KG1 (cell line): ENCODE measurements around the gene TMEM14B.
"Not testable (repeated sequence)": the region's sequence is repeated elsewhere in the genome, so short reads cannot be mapped to it uniquely, and the experiment has no call there.

ENCODE experiments used
- DNase-seq: peaks from one replicate; lab custom pipeline; 2025; lab: John Stamatoyannopoulos, UW

Gene TMEM14B

GRCh38 chr6:10746915-10747250 lies 722 bp upstream of the TMEM14B start:
- no peak for DNase-seq

- DNase-seq = no peak
These were observed 2.1 kb downstream of the TMEM14B start for GRCh38 chr6:10749734-10750133.

- not testable (repeated sequence) for DNase-seq
These were observed 3.0 kb downstream of the TMEM14B start for GRCh38 chr6:10750568-10750967.

- DNase-seq = not testable (repeated sequence)
These were observed 4.2 kb downstream of the TMEM14B start for GRCh38 chr6:10751757-10752156.

- DNase-seq = no peak
These were observed 8.5 kb downstream of the TMEM14B start for GRCh38 chr6:10756085-10756484.

GRCh38 chr6:10759312-10759839 lies 11.8 kb downstream of the TMEM14B start:
- DNase-seq = no peak

- DNase-seq = no peak
These were observed 12.3 kb downstream of the TMEM14B start for GRCh38 chr6:10759884-10760329.

GRCh38 chr6:10763006-10763405 lies 15.4 kb downstream of the TMEM14B start:
- DNase-seq = no peak

- no peak for DNase-seq
These were observed 21.8 kb downstream of the TMEM14B start for GRCh38 chr6:10769419-10769818.

- no peak for DNase-seq
These were observed 23.8 kb downstream of the TMEM14B start for GRCh38 chr6:10771371-10771894.

- DNase-seq = no peak
These were observed 30.6 kb downstream of the TMEM14B start for GRCh38 chr6:10778230-10778629.

- DNase-seq = no peak
These were observed 31.5 kb downstream of the TMEM14B start for GRCh38 chr6:10779076-10779475.

- DNase-seq = no peak
These were observed 44.1 kb downstream of the TMEM14B start for GRCh38 chr6:10791673-10792072.

GRCh38 chr6:10792101-10792500 lies 44.5 kb downstream of the TMEM14B start:
- no peak for DNase-seq

- DNase-seq = no peak
These were observed 45.4 kb downstream of the TMEM14B start for GRCh38 chr6:10793035-10793434.

- DNase-seq = no peak
These were observed 46.1 kb downstream of the TMEM14B start for GRCh38 chr6:10793695-10794094.

- no peak for DNase-seq
These were observed 46.6 kb downstream of the TMEM14B start for GRCh38 chr6:10794239-10794638.

GRCh38 chr6:10800810-10801209 lies 53.2 kb downstream of the TMEM14B start:
- DNase-seq = no peak

GRCh38 chr6:10801224-10801848 lies 53.7 kb downstream of the TMEM14B start:
- DNase-seq = peak; percentile 17
